Small intestine (tissue), 7 donors: ENCODE data around the gene SPIB. TPM values are rescaled to one million over a fixed set of nuclear protein-coding genes. Genes with fewer than 3 reads are reported as not detected.
"Not testable (repeated sequence)": the region's sequence is repeated elsewhere in the genome, so short reads cannot be mapped to it uniquely, and the experiment has no call there.

Experiments used
- DNase-seq, 2 donors: peaks; one replicate each; pipeline versions ENCODE4 v3.0.0 to v3.0.0-alpha.2; 2013
- FAIRE-seq: peaks from 2 replicates; lab custom pipeline; 2012; peaks lifted over from hg19 to GRCh38; lab: Jason Lieb, UNC
- H3K27ac ChIP-seq, 3 donors: one replicate each; pipeline ENCODE4 v1.5.1; 2013; ENCODE audit warnings: low read length in 2 of 3, mild to moderate bottlenecking in 2 of 3, control low read depth in 1 of 3, inconsistent platforms in 1 of 3, low read depth in 1 of 3, moderate library complexity in 1 of 3
- H3K27me3 ChIP-seq, 3 donors: one replicate each; pipeline ENCODE4 v1.6.1; 2013; ENCODE audit warnings: low read length in 3 of 3, inconsistent platforms in 1 of 3; ENCODE audit not compliant: control insufficient read depth in 3 of 3, insufficient read depth in 3 of 3
- H3K36me3 ChIP-seq, 3 donors: one replicate each; pipeline ENCODE4 v1.6.1; 2013; ENCODE audit warnings: low read length in 3 of 3, inconsistent platforms in 1 of 3, low read depth in 1 of 3, mild to moderate bottlenecking in 1 of 3, moderate library complexity in 1 of 3; ENCODE audit not compliant: control insufficient read depth in 3 of 3, insufficient read depth in 2 of 3
- H3K4me1 ChIP-seq, 3 donors: one replicate each; pipeline ENCODE4 v1.6.1; 2013; ENCODE audit warnings: low read length in 2 of 3, inconsistent platforms in 1 of 3, low read depth in 1 of 3, mild to moderate bottlenecking in 1 of 3, moderate library complexity in 1 of 3; ENCODE audit not compliant: control insufficient read depth in 3 of 3, insufficient read depth in 2 of 3
- H3K4me3 ChIP-seq, 3 donors: one replicate each; pipeline ENCODE4 v1.5.1; 2013; ENCODE audit warnings: low read length in 3 of 3, control low read depth in 1 of 3, inconsistent platforms in 1 of 3, low read depth in 1 of 3, mild to moderate bottlenecking in 1 of 3, moderate library complexity in 1 of 3
- H3K9me3 ChIP-seq, 2 donors: one replicate each; pipeline ENCODE4 v1.6.1; 2013; ENCODE audit warnings: low read depth in 1 of 2, low read length in 1 of 2; ENCODE audit not compliant: control insufficient read depth in 2 of 2, insufficient read depth in 1 of 2
- WGBS, 3 donors: extraction: QIAGEN DNeasy Blood & Tissue Kit; methylation state at CpG; one replicate each; pipeline ENCODE4 v1.1.7; 2013; 5-methylcytosine and 5-hydroxymethylcytosine counted together
- polyA plus RNA-seq, 4 donors: library from polyadenylated mRNA; stranded (reverse) in 3 of 4; unstranded in 1 of 4; fragments of 200-250 nt in 3 of 4; fragments of 120-200 nt in 1 of 4; gene quantifications; one replicate each; pipeline versions ENCODE4 v1.2.1 to v1.2.3, GENCODE V29; 2013
- donor health status: healthy with polysubstance abuse.
- donor health status: control.
- donor health status: control.
- donor health status: Bipolar disorder and iron deficiency.
- donor health status: healthy.

Gene SPIB
- polyA plus RNA-seq, 4 donors: 16.6 to 44.3 (median 31.4) TPM

GRCh38 chr19:50387176-50387867 lies 31.4 kb upstream of the SPIB start:
- FAIRE-seq (no peak), DNase-seq (no peak)
- Histone ChIP-seq H3K36me3 (peaks cover 0 to 29% (median 7%) of the 10 kb centered on the region in 3 donors), H3K4me1 (peaks cover 0 to 5% (median 4%) of the 10 kb centered on the region in 3 donors), H3K9me3 (no peaks in the 10 kb centered on the region), H3K27ac (no peak overlapping the region), H3K27me3 (no peaks in the 10 kb centered on the region), H3K4me3 (no peak overlapping the region)
- 88 to 90% (median 89%) methylated on average over 21 of the region's 21 CpGs for WGBS, 3 donors

- no peak for DNase-seq
- Histone ChIP-seq H3K4me1 (peaks cover 0 to 5% (median 4%) of the 10 kb centered on the region in 3 donors), H3K27ac (no peak overlapping the region), H3K27me3 (no peaks in the 10 kb centered on the region), H3K4me3 (no peak overlapping the region), H3K9me3 (no peaks in the 10 kb centered on the region), H3K36me3 (peaks cover 0 to 24% (median 2%) of the 10 kb centered on the region in 3 donors)
- FAIRE-seq: no peak
- WGBS, 3 donors: 89 to 96% (median 91%) methylated on average over 8 of the region's 8 CpGs
Observed at GRCh38 chr19:50387868-50388245, 30.9 kb upstream of the SPIB start.

- not testable (repeated sequence) for H3K27ac ChIP-seq, FAIRE-seq, DNase-seq, H3K4me1 ChIP-seq, H3K4me3 ChIP-seq, H3K27me3 ChIP-seq, H3K9me3 ChIP-seq
- 93 to 95% (median 93%) methylated on average over 3 of the region's 3 CpGs for WGBS, 3 donors
- peaks cover 0 to 21% (median 0%) of the 10 kb centered on the region in 3 donors for H3K36me3 ChIP-seq
Observed at GRCh38 chr19:50390295-50390694, 28.4 kb upstream of the SPIB start.

- H3K9me3 ChIP-seq, FAIRE-seq, H3K27ac ChIP-seq, H3K4me1 ChIP-seq, DNase-seq, H3K27me3 ChIP-seq, H3K4me3 ChIP-seq: not testable (repeated sequence)
- 96 to 98% (median 96%) methylated on average over 18 to 22 of the region's 23 CpGs for WGBS, 3 donors
- peaks cover 0 to 19% (median 0%) of the 10 kb centered on the region in 3 donors for H3K36me3 ChIP-seq
Observed at GRCh38 chr19:50390952-50391351, 27.8 kb upstream of the SPIB start.

GRCh38 chr19:50392759-50393158 lies 26.0 kb upstream of the SPIB start:
- DNase-seq: no peak
- no peak for FAIRE-seq
- Histone ChIP-seq H3K27ac (no peak overlapping the region), H3K9me3 (peaks cover 0 to 4% of the 10 kb centered on the region in 2 donors), H3K27me3 (no peaks in the 10 kb centered on the region), H3K4me3 (no peak overlapping the region), H3K36me3 (peaks cover 0 to 8% (median 0%) of the 10 kb centered on the region in 3 donors), H3K4me1 (no peaks in the 10 kb centered on the region)
- 90 to 91% (median 90%) methylated on average over 5 of the region's 5 CpGs for WGBS, 3 donors

GRCh38 chr19:50393589-50393988 lies 25.1 kb upstream of the SPIB start:
- DNase-seq (no peak), FAIRE-seq (no peak)
- 90 to 94% (median 93%) methylated on average over 4 of the region's 4 CpGs for WGBS, 3 donors
- Histone ChIP-seq H3K4me3 (no peak overlapping the region), H3K27me3 (no peaks in the 10 kb centered on the region), H3K9me3 (peaks cover 0 to 4% of the 10 kb centered on the region in 2 donors), H3K36me3 (peaks cover 0 to 8% (median 0%) of the 10 kb centered on the region in 3 donors), H3K4me1 (no peaks in the 10 kb centered on the region), H3K27ac (no peak overlapping the region)

GRCh38 chr19:50394017-50394416 lies 24.7 kb upstream of the SPIB start:
- no peak overlapping the region for H3K27ac ChIP-seq
- no peak overlapping the region for H3K4me3 ChIP-seq
- no peaks in the 10 kb centered on the region for H3K4me1 ChIP-seq
- peaks cover 0 to 4% of the 10 kb centered on the region in 2 donors for H3K9me3 ChIP-seq
- FAIRE-seq (no peak), DNase-seq (no peak)
- WGBS, 3 donors: 95 to 98% (median 97%) methylated on average over 9 of the region's 9 CpGs
- no peaks in the 10 kb centered on the region for H3K27me3 ChIP-seq
- peaks cover 0 to 11% (median 0%) of the 10 kb centered on the region in 3 donors for H3K36me3 ChIP-seq

- DNase-seq (no peak), FAIRE-seq (no peak)
- Histone ChIP-seq H3K27me3 (no peaks in the 10 kb centered on the region), H3K4me1 (no peaks in the 10 kb centered on the region), H3K9me3 (peaks cover 0 to 4% of the 10 kb centered on the region in 2 donors), H3K4me3 (no peak overlapping the region), H3K27ac (no peak overlapping the region), H3K36me3 (peaks cover 0 to 40% (median 3%) of the 10 kb centered on the region in 3 donors)
- 88 to 93% (median 90%) methylated on average over 13 of the region's 13 CpGs for WGBS, 3 donors
Observed at GRCh38 chr19:50398675-50399367, 19.9 kb upstream of the SPIB start.
